HL-60 (cell line): ENCODE measurements around the gene SNX2.
"Not testable (repeated sequence)": the region's sequence is repeated elsewhere in the genome, so short reads cannot be mapped to it uniquely, and the experiment has no call there.

Experiments
- GABPA ChIP-seq: IDR thresholded peaks from 2 replicates; pipeline ENCODE4 v1.6.1; 2012; ENCODE audit warnings: low read depth
- POLR2AphosphoS5 ChIP-seq: IDR thresholded peaks from 2 replicates; pipeline ENCODE4 v1.6.1; 2012; ENCODE audit warnings: low read depth
- SPI1 ChIP-seq: IDR thresholded peaks from 2 replicates; pipeline ENCODE4 v1.6.1; 2012; ENCODE audit warnings: low read depth, mild to moderate bottlenecking, borderline replicate concordance
- TF ChIP-seq, protein P1 (sequence below): IDR thresholded peaks from one replicate; pipeline ENCODE4 v1.5.1; 2011; ENCODE audit warnings: low read length, control low read depth, inconsistent platforms; ENCODE audit not compliant: insufficient read depth
- TF ChIP-seq, protein P2 (sequence below): IDR thresholded peaks from 2 replicates; pipeline ENCODE4 v1.6.1; 2012; ENCODE audit warnings: low read depth; ENCODE audit not compliant: insufficient replicate concordance

- TF ChIP-seq, protein P1, sequence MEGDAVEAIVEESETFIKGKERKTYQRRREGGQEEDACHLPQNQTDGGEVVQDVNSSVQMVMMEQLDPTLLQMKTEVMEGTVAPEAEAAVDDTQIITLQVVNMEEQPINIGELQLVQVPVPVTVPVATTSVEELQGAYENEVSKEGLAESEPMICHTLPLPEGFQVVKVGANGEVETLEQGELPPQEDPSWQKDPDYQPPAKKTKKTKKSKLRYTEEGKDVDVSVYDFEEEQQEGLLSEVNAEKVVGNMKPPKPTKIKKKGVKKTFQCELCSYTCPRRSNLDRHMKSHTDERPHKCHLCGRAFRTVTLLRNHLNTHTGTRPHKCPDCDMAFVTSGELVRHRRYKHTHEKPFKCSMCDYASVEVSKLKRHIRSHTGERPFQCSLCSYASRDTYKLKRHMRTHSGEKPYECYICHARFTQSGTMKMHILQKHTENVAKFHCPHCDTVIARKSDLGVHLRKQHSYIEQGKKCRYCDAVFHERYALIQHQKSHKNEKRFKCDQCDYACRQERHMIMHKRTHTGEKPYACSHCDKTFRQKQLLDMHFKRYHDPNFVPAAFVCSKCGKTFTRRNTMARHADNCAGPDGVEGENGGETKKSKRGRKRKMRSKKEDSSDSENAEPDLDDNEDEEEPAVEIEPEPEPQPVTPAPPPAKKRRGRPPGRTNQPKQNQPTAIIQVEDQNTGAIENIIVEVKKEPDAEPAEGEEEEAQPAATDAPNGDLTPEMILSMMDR: not testable (repeated sequence)
- TF ChIP-seq POLR2AphosphoS5, GABPA, SPI1: not testable (repeated sequence)
- TF ChIP-seq, protein P2, sequence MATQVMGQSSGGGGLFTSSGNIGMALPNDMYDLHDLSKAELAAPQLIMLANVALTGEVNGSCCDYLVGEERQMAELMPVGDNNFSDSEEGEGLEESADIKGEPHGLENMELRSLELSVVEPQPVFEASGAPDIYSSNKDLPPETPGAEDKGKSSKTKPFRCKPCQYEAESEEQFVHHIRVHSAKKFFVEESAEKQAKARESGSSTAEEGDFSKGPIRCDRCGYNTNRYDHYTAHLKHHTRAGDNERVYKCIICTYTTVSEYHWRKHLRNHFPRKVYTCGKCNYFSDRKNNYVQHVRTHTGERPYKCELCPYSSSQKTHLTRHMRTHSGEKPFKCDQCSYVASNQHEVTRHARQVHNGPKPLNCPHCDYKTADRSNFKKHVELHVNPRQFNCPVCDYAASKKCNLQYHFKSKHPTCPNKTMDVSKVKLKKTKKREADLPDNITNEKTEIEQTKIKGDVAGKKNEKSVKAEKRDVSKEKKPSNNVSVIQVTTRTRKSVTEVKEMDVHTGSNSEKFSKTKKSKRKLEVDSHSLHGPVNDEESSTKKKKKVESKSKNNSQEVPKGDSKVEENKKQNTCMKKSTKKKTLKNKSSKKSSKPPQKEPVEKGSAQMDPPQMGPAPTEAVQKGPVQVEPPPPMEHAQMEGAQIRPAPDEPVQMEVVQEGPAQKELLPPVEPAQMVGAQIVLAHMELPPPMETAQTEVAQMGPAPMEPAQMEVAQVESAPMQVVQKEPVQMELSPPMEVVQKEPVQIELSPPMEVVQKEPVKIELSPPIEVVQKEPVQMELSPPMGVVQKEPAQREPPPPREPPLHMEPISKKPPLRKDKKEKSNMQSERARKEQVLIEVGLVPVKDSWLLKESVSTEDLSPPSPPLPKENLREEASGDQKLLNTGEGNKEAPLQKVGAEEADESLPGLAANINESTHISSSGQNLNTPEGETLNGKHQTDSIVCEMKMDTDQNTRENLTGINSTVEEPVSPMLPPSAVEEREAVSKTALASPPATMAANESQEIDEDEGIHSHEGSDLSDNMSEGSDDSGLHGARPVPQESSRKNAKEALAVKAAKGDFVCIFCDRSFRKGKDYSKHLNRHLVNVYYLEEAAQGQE: not testable (repeated sequence)
These were observed 13.0 kb upstream of the SNX2 start for GRCh38 chr5:122761896-122762295.
